RWPE2 (cell line): ENCODE results near the gene ADAMTSL1.

ENCODE experiments used
- ATAC-seq: fragments of 200-7000 bp; cut with Tn5 transposase; 3 replicates; pipeline ENCODE4 v1.9.1; 2021; ENCODE audit warnings: low read depth
- DNase-seq: peaks from one replicate; pipeline ENCODE4 v3.0.0-alpha.2; 2020; ENCODE audit warnings: low spot score
- H3K27ac ChIP-seq: fragments of 450-650 bp; 2 replicates; pipeline ENCODE4 v1.5.1; 2017; ENCODE audit warnings: mild to moderate bottlenecking; ENCODE audit not compliant: poor library complexity, severe bottlenecking
- H3K27me3 ChIP-seq: fragments of 250-450 bp; sonication (Bioruptor Pico); 2 replicates; pipeline ENCODE4 v1.5.1; 2021; ENCODE audit warnings: mild to moderate bottlenecking, moderate library complexity; ENCODE audit not compliant: insufficient read depth, poor library complexity, severe bottlenecking
- H3K36me3 ChIP-seq: fragments of 250-450 bp; sonication (Bioruptor Pico); 2 replicates; pipeline ENCODE4 v1.5.1; 2020; ENCODE audit warnings: low read depth, mild to moderate bottlenecking, moderate library complexity
- H3K4me1 ChIP-seq: fragments of 250-450 bp; sonication (Bioruptor Pico); 2 replicates; pipeline ENCODE4 v1.5.1; 2021; ENCODE audit warnings: mild to moderate bottlenecking, moderate library complexity; ENCODE audit not compliant: insufficient read depth, poor library complexity, severe bottlenecking
- H3K4me3 ChIP-seq: fragments of 250-450 bp; sonication (Bioruptor Pico); 2 replicates; pipeline ENCODE4 v1.5.1; 2021; ENCODE audit warnings: mild to moderate bottlenecking, moderate library complexity; ENCODE audit not compliant: severe bottlenecking
- H3K9me3 ChIP-seq: fragments of 250-450 bp; sonication (Bioruptor Pico); 2 replicates; pipeline ENCODE4 v1.5.1; 2021; ENCODE audit warnings: mild to moderate bottlenecking, moderate library complexity; ENCODE audit not compliant: severe bottlenecking
- CTCF ChIP-seq: fragments of 450-650 bp; IDR thresholded peaks from one replicate; pipeline ENCODE4 v1.5.1; 2017; ENCODE audit warnings: mild to moderate bottlenecking, moderate library complexity; ENCODE audit not compliant: poor library complexity, severe bottlenecking

Gene ADAMTSL1

GRCh38 chr9:18474783-18475182 lies 830 bp downstream of the ADAMTSL1 start:
- no peak for TF ChIP-seq CTCF
- Histone ChIP-seq H3K27me3 (no peaks in the 10 kb centered on the region), H3K4me3 (no peak overlapping the region), H3K36me3 (no peaks in the 10 kb centered on the region), H3K9me3 (no peaks in the 10 kb centered on the region), H3K4me1 (no peaks in the 10 kb centered on the region), H3K27ac (no peak overlapping the region)
- no peak for ATAC-seq
- DNase-seq = no peak

- Histone ChIP-seq H3K36me3 (no peaks in the 10 kb centered on the region), H3K27ac (no peak overlapping the region), H3K4me1 (no peaks in the 10 kb centered on the region), H3K27me3 (no peaks in the 10 kb centered on the region), H3K9me3 (no peaks in the 10 kb centered on the region), H3K4me3 (no peak overlapping the region)
- no peak for TF ChIP-seq CTCF
- DNase-seq = no peak
- no peak for ATAC-seq
These were observed 3.2 kb downstream of the ADAMTSL1 start for GRCh38 chr9:18477121-18477660.

- no peak for TF ChIP-seq CTCF
- ATAC-seq (no peak), DNase-seq (no peak)
- Histone ChIP-seq H3K9me3 (no peaks in the 10 kb centered on the region), H3K4me3 (no peak overlapping the region), H3K36me3 (no peaks in the 10 kb centered on the region), H3K27ac (no peak overlapping the region), H3K4me1 (no peaks in the 10 kb centered on the region), H3K27me3 (no peaks in the 10 kb centered on the region)
These were observed 3.8 kb downstream of the ADAMTSL1 start for GRCh38 chr9:18477719-18478118.

GRCh38 chr9:18478501-18479361 lies 4.8 kb downstream of the ADAMTSL1 start:
- ATAC-seq (no peak), DNase-seq (no peak)
- no peaks in the 10 kb centered on the region for H3K9me3 ChIP-seq
- H3K4me3 ChIP-seq = no peak overlapping the region
- no peaks in the 10 kb centered on the region for H3K4me1 ChIP-seq
- TF ChIP-seq CTCF = no peak
- H3K36me3 ChIP-seq = no peaks in the 10 kb centered on the region
- no peak overlapping the region for H3K27ac ChIP-seq
- no peaks in the 10 kb centered on the region for H3K27me3 ChIP-seq

GRCh38 chr9:18479405-18479804 lies 5.5 kb downstream of the ADAMTSL1 start:
- DNase-seq (no peak), ATAC-seq (no peak)
- H3K9me3 ChIP-seq = no peaks in the 10 kb centered on the region
- H3K27me3 ChIP-seq = no peaks in the 10 kb centered on the region
- no peaks in the 10 kb centered on the region for H3K4me1 ChIP-seq
- TF ChIP-seq CTCF = no peak
- H3K4me3 ChIP-seq = no peak overlapping the region
- H3K27ac ChIP-seq = no peak overlapping the region
- no peaks in the 10 kb centered on the region for H3K36me3 ChIP-seq
